Measurements from ENCODE around the gene PRIMPOL. TPM values are rescaled to one million over a fixed set of nuclear protein-coding genes. Genes with fewer than 3 reads are reported as not detected.
A peak's percentile ranks its signal among the peaks of the same experiment; 100 is the strongest.
"Not testable (repeated sequence)": the region's sequence is repeated elsewhere in the genome, so short reads cannot be mapped to it uniquely, and the experiment has no call there.

Gene PRIMPOL, protein sequence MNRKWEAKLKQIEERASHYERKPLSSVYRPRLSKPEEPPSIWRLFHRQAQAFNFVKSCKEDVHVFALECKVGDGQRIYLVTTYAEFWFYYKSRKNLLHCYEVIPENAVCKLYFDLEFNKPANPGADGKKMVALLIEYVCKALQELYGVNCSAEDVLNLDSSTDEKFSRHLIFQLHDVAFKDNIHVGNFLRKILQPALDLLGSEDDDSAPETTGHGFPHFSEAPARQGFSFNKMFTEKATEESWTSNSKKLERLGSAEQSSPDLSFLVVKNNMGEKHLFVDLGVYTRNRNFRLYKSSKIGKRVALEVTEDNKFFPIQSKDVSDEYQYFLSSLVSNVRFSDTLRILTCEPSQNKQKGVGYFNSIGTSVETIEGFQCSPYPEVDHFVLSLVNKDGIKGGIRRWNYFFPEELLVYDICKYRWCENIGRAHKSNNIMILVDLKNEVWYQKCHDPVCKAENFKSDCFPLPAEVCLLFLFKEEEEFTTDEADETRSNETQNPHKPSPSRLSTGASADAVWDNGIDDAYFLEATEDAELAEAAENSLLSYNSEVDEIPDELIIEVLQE
- 17.4 and 19.0 TPM in 2 replicates for total RNA-seq
- long read RNA-seq, transcript PRIMPOL-202 (14 exons, 2,168 nt), result minor isoform, 6 of 91 reads
- long read RNA-seq, transcript PRIMPOL-209 (14 exons, 2,174 nt), result minor isoform, 7 of 91 reads
- long read RNA-seq, transcript PRIMPOL-201 (14 exons, 2,289 nt), result major isoform, 29 of 91 reads
- long read RNA-seq, partial matches to known transcripts, result 4 of 91 reads
- long read RNA-seq, other reads (novel, unspliced or antisense), result 41 of 91 reads

DNA sequence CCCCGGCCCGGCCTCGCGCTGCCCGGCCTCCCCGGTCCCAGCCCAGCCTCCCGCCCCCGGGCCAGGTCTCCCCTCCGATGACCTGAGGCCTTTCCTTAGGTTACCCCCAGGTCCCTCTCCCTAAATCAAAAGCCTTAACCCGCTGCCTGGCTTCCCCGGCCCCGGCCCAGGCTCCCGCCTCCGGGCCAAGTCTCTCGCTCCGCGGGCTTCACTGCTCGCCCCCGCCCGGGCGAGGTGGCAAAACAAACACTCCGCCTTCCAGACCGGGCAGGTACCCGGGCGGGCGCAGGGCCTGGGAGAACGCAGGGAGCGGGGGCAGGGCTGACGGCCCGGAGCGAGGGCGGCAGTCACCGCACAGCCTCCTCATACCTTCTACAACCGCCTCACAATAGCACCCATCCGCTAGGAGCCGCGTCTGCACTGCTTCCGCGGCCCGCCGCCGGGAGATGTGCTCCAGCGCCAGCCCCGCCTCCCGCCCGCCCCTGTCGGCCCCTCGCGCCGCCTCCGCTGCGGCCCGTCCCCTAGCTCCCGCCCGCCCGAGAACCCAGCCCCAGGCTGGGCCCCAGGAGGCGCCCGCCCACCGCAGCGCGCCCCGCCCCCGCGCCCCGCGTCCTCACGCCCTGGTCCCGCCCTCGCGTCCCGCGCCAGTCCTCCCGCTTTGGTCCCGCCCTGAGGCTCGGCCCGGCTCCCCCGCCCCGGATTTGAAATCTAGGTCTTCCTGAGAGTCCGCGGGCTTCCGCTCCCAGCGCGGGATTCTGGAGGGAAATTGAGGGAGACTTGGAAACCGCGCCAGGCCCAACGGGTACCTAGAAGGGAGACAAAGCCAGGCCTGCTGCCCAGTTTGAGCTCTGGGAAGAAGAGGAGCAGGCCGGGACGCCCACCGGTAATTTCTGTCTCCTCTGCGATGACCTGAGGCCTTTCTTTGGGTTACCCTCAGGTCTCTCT lies at the start of gene PRIMPOL, which contains the start of gene CASP3:
Gene PRIMPOL (plus strand): TSS at position 713 of the 945 bp plus-strand sequence. CDS start 7,403 bp downstream, outside the sequence.
Gene CASP3 (minus strand): TSS at position 422 of the 945 bp plus-strand sequence. CDS start 10,994 bp downstream, outside the sequence.
- peak within 1 kb of the TSS; percentile 96 for H3K27ac Mint-ChIP-seq
- H3K4me3 Mint-ChIP-seq (ENCODE audit: low read depth), result peak within 1 kb of the TSS; percentile 87
- peak; percentile 94 for DNase-seq (ENCODE audit: low spot score, unreplicated experiment)
- H3K9me3 Mint-ChIP-seq (ENCODE audit: low read depth), result no peaks in the 10 kb centered on the region
- H3K4me1 Mint-ChIP-seq (ENCODE audit: low read depth), result peaks cover 30% of the 10 kb centered on the region
- no peaks in the 10 kb centered on the region for H3K27me3 Mint-ChIP-seq
- H3K36me3 Mint-ChIP-seq (ENCODE audit: insufficient read depth), result no peaks in the 10 kb centered on the region
- TF ChIP-seq, protein P1, sequence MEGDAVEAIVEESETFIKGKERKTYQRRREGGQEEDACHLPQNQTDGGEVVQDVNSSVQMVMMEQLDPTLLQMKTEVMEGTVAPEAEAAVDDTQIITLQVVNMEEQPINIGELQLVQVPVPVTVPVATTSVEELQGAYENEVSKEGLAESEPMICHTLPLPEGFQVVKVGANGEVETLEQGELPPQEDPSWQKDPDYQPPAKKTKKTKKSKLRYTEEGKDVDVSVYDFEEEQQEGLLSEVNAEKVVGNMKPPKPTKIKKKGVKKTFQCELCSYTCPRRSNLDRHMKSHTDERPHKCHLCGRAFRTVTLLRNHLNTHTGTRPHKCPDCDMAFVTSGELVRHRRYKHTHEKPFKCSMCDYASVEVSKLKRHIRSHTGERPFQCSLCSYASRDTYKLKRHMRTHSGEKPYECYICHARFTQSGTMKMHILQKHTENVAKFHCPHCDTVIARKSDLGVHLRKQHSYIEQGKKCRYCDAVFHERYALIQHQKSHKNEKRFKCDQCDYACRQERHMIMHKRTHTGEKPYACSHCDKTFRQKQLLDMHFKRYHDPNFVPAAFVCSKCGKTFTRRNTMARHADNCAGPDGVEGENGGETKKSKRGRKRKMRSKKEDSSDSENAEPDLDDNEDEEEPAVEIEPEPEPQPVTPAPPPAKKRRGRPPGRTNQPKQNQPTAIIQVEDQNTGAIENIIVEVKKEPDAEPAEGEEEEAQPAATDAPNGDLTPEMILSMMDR (IDR thresholded peaks at IDR 0.05; ENCODE audit: unreplicated experiment), result peak; percentile 33

DNA sequence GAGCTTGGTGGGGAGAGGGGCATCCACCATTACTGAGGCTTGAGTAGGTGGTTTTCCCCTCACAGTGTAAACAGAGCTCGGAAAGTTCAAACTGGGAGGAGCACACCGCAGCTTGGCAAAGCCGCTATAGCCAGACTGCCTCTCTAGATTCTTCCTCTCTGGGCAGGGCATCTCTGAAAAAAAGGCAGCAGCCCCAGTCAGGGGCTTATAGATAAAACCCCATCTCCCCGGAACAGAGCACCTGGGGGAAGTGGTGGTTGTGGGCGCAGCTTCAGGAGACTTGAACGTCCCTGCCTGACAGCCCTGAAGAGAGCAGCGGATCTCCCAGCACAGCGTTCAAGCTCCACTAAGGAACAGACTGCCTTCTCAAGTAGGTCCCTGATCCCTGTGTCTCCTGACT lies 48.6 kb upstream of the PRIMPOL start:
- peaks cover 15% of the 10 kb centered on the region for H3K4me1 Mint-ChIP-seq (ENCODE audit: low read depth)
- H3K27me3 Mint-ChIP-seq; H3K4me3 Mint-ChIP-seq (ENCODE audit: low read depth); DNase-seq (ENCODE audit: low spot score, unreplicated experiment); H3K36me3 Mint-ChIP-seq (ENCODE audit: insufficient read depth); H3K27ac Mint-ChIP-seq: not testable (repeated sequence)
- H3K9me3 Mint-ChIP-seq (ENCODE audit: low read depth), result peaks cover 32% of the 10 kb centered on the region

DNA sequence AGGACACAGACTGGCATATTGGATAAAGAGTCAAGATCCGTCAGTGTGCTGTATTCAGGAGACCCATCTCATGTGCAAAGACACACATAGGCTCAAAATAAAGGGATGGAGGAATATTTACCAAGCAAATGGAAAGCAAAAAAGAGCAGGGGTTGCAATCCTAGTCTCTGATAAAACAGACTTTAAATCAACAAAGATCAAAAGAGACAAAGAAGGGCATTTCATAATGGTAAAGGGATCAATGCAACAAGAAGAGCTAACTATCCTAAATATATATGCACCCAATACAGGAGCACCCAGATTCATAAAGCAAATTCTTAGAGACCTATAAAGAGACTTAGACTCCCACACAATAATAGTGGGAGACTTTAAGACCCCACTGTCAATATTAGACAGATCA lies 46.7 kb upstream of the PRIMPOL start:
- H3K36me3 Mint-ChIP-seq (ENCODE audit: insufficient read depth); DNase-seq (ENCODE audit: low spot score, unreplicated experiment); H3K4me3 Mint-ChIP-seq (ENCODE audit: low read depth); H3K27ac Mint-ChIP-seq; H3K27me3 Mint-ChIP-seq; H3K4me1 Mint-ChIP-seq (ENCODE audit: low read depth): not testable (repeated sequence)
- peaks cover 39% of the 10 kb centered on the region for H3K9me3 Mint-ChIP-seq (ENCODE audit: low read depth)

DNA sequence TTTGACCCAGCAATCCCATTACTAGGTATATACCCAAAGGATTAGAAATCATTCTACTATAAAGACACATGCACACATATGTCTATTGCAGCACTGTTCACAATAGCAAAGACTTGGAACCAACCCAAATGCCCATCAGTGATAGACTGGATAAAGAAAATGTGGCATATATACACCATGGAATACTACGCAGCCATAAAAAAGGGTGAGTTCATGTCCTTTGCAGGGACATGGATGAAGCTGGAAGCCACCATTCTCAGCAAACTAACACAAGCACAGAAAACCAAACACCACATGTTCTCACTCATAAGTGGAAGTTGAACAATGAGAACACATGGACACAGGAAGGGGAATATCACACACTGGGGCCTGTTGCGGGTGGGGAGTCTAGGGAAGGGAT lies 42.1 kb upstream of the PRIMPOL start:
- not testable (repeated sequence) for H3K4me3 Mint-ChIP-seq (ENCODE audit: low read depth); H3K4me1 Mint-ChIP-seq (ENCODE audit: low read depth); H3K36me3 Mint-ChIP-seq (ENCODE audit: insufficient read depth); DNase-seq (ENCODE audit: low spot score, unreplicated experiment); H3K27ac Mint-ChIP-seq; H3K27me3 Mint-ChIP-seq
- peaks cover 36% of the 10 kb centered on the region for H3K9me3 Mint-ChIP-seq (ENCODE audit: low read depth)

DNA sequence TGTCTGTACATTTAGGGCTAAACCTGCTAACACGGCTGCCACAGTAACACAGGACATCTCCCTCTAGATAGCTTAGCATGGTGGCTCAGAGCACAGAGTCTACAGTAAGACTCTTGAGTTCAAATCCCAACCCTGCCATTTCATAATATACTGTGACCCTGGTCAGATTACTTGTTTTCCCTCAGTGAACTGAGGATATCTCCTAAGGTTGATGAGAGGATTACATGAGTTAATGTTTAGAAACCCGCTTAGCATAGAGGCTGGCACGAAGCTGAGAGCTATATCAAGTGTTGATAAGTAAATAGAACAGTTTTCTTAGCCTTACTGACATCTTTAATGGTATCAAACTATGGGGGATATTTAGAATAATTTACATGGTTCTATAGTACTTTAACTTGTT lies 37.5 kb upstream of the PRIMPOL start:
- no peak overlapping the region for H3K27ac Mint-ChIP-seq
- H3K9me3 Mint-ChIP-seq (ENCODE audit: low read depth), result peaks cover 7% of the 10 kb centered on the region
- H3K4me1 Mint-ChIP-seq (ENCODE audit: low read depth), result peaks cover 3% of the 10 kb centered on the region
- no peaks in the 10 kb centered on the region for H3K27me3 Mint-ChIP-seq
- TF ChIP-seq, protein P1 (IDR thresholded peaks at IDR 0.05; ENCODE audit: unreplicated experiment), result no peak
- no peak for DNase-seq (ENCODE audit: low spot score, unreplicated experiment)
- no peak overlapping the region for H3K4me3 Mint-ChIP-seq (ENCODE audit: low read depth)
- H3K36me3 Mint-ChIP-seq (ENCODE audit: insufficient read depth), result peaks cover 5% of the 10 kb centered on the region

DNA sequence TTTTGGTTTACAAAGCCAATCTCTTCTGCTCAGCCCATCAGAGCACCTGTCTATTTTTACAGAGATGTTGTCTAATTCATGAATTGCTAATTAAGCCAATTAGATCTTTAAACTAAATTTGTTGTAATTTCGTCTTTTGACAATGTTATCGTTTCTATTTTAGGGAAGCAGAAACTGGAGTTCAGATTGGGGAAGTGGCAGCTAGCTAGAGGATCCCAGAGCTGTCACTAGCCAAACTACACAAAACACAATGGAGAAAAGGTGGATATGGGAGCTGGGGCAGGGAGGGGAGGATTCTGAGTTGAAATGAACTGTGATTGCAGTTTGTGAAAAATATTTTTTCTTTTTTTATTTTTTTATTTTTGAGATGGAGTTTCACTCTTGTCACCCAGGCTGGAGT lies 36.1 kb upstream of the PRIMPOL start:
- no peak for DNase-seq (ENCODE audit: low spot score, unreplicated experiment)
- no peaks in the 10 kb centered on the region for H3K27me3 Mint-ChIP-seq
- H3K27ac Mint-ChIP-seq, result peak overlapping the region; percentile 20
- H3K4me3 Mint-ChIP-seq (ENCODE audit: low read depth), result no peak overlapping the region
- H3K9me3 Mint-ChIP-seq (ENCODE audit: low read depth), result peaks cover 11% of the 10 kb centered on the region
- TF ChIP-seq, protein P1 (IDR thresholded peaks at IDR 0.05; ENCODE audit: unreplicated experiment), result no peak
- peaks cover 6% of the 10 kb centered on the region for H3K36me3 Mint-ChIP-seq (ENCODE audit: insufficient read depth)
- peaks cover 3% of the 10 kb centered on the region for H3K4me1 Mint-ChIP-seq (ENCODE audit: low read depth)
